Panc1 (cell line): Measurements from ENCODE around the gene FA2H. TPM values are rescaled to one million over a fixed set of nuclear protein-coding genes. Genes with fewer than 3 reads are reported as not detected.
"Not testable (repeated sequence)": the region's sequence is repeated elsewhere in the genome, so short reads cannot be mapped to it uniquely, and the experiment has no call there.

ENCODE experiments used
- ATAC-seq: fragments of 200-7000 bp; cut with Tn5 transposase; 2 replicates; pipeline ENCODE4 v1.9.1; 2020; ENCODE audit warnings: mild to moderate bottlenecking, moderate library complexity
- BruUV-seq: library from RNA; stranded (reverse); fragments of 400-500 nt; replicated peaks from 2 replicates; lab custom pipeline; 2021; lab: Mats Ljungman, UMichigan
- CTCF ChIA-PET: fragments of 300-600 bp; sonication (Branson Sonifier 250); formaldehyde crosslinking; loops from one replicate; lab custom pipeline; 2022; ENCODE audit warnings: antibody characterized with exemption; lab: Charles Lee
- POLR2A ChIA-PET: fragments of 300-600 bp; sonication (Branson Sonifier 250); formaldehyde crosslinking; loops from one replicate; lab custom pipeline; 2022; ENCODE audit warnings: antibody characterized with exemption; lab: Charles Lee
- DNase-seq: peaks from one replicate; pipeline ENCODE4 v3.0.0-alpha.2; 2010; ENCODE audit warnings: low read depth, low spot score
- H3K27ac ChIP-seq: 2 replicates; pipeline ENCODE4 v1.5.1; 2011; ENCODE audit warnings: mild to moderate bottlenecking, low read length, inconsistent platforms
- H3K27me3 ChIP-seq: fragments of 200-500 bp; sonication (Bioruptor generic); 2 replicates; pipeline ENCODE4 v1.6.0; 2014; ENCODE audit warnings: low read length, inconsistent platforms; ENCODE audit not compliant: control insufficient read depth, insufficient read depth
- H3K36me3 ChIP-seq: fragments of 200-500 bp; sonication (Bioruptor generic); 2 replicates; pipeline ENCODE4 v1.5.1; 2014; ENCODE audit warnings: inconsistent platforms, mild to moderate bottlenecking, low read length, moderate library complexity; ENCODE audit not compliant: control insufficient read depth, insufficient read depth
- H3K4me1 ChIP-seq: 2 replicates; pipeline ENCODE4 v1.5.1; 2011; ENCODE audit warnings: inconsistent platforms, mild to moderate bottlenecking, low read length, moderate library complexity; ENCODE audit not compliant: control insufficient read depth, insufficient read depth
- H3K4me3 ChIP-seq, 2 experiments: 2 replicates each; pipeline ENCODE4 v1.5.1; 2011 to 2012; ENCODE audit warnings: low read depth in 2 of 2, low read length in 2 of 2, mild to moderate bottlenecking in 2 of 2, inconsistent platforms in 1 of 2, moderate library complexity in 1 of 2
- H3K9me3 ChIP-seq: fragments of 200-500 bp; sonication (Bioruptor generic); 2 replicates; pipeline ENCODE4 v1.5.1; 2014; ENCODE audit warnings: low read depth, mild to moderate bottlenecking, inconsistent platforms, low read length, moderate library complexity; ENCODE audit not compliant: control insufficient read depth, insufficient read depth
- POLR2AphosphoS5 ChIP-seq: IDR thresholded peaks from 2 replicates; pipeline ENCODE4 v1.6.1; 2012; ENCODE audit warnings: mild to moderate bottlenecking, low read depth, low read length, moderate library complexity
- SIN3A ChIP-seq: IDR thresholded peaks from 2 replicates; pipeline ENCODE4 v1.6.1; 2012; ENCODE audit warnings: low read depth, mild to moderate bottlenecking, low read length, moderate library complexity, borderline replicate concordance; ENCODE audit not compliant: insufficient read depth
- TCF7L2 ChIP-seq: IDR thresholded peaks from 2 replicates; pipeline ENCODE4 v1.6.1; 2011; ENCODE audit warnings: mild to moderate bottlenecking, low read depth, low read length, inconsistent platforms
- in situ Hi-C: cut with HindIII; loops from 2 replicates; pipeline ENCODE4 v1.10.0; 2016; ENCODE audit warnings: low sequenced_read_pairs, low pct_unique_long_range_greater_than_20kb
- intact Hi-C: fragments of 100-400 bp; cut with micrococcal nuclease; formaldehyde crosslinking; loops from one replicate; pipeline ENCODE4 v1.10.0; 2022; ENCODE audit not compliant: unreplicated experiment
- total RNA-seq: library from RNA; stranded (reverse); gene quantifications from one replicate; pipeline ENCODE4 v1.2.1, GENCODE V29; 2021; ENCODE audit not compliant: unreplicated experiment
- TF ChIP-seq, protein P1 (sequence below), 2 experiments: IDR thresholded peaks; 2 replicates each; pipeline ENCODE4 v1.6.1; 2011 to 2012; ENCODE audit warnings: low read depth in 2 of 2, control low read depth in 1 of 2, low read length in 1 of 2, mild to moderate bottlenecking in 1 of 2, moderate library complexity in 1 of 2; ENCODE audit not compliant: insufficient read depth in 1 of 2
- TF ChIP-seq, protein P2 (sequence below): fragments of 450-650 bp; IDR thresholded peaks from 2 replicates; pipeline ENCODE4 v1.5.1; 2017; ENCODE audit warnings: mild to moderate bottlenecking

The FA2H gene
- total RNA-seq, 1 experiment from 2014 or later = 0.15 TPM

DNA sequence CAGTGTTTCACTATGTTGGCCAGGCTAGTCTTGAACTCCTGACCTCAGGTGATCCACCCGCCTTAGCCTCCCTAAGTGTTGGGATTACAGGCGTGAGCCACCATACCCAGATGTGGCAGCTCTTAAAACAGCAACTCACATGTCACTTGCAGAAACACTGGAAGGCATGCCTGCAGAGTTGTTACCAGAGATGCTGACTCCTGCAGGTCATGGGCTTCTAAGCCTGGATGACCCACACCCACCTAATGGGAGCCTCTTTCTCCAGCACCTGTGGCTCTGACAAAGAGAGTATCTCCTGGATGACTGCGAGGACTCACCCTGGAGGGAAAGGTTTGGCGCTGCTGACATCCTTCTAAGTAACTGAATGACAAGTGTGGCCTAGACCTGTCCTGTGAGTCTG, 96.8 kb downstream of the FA2H start:
- no peak overlapping the region for H3K27ac ChIP-seq
- DNase-seq = no peak
- in situ Hi-C loops (no loop called here), intact Hi-C loops (no loop called here)
- no peak for ATAC-seq
- TF ChIP-seq, protein P1, sequence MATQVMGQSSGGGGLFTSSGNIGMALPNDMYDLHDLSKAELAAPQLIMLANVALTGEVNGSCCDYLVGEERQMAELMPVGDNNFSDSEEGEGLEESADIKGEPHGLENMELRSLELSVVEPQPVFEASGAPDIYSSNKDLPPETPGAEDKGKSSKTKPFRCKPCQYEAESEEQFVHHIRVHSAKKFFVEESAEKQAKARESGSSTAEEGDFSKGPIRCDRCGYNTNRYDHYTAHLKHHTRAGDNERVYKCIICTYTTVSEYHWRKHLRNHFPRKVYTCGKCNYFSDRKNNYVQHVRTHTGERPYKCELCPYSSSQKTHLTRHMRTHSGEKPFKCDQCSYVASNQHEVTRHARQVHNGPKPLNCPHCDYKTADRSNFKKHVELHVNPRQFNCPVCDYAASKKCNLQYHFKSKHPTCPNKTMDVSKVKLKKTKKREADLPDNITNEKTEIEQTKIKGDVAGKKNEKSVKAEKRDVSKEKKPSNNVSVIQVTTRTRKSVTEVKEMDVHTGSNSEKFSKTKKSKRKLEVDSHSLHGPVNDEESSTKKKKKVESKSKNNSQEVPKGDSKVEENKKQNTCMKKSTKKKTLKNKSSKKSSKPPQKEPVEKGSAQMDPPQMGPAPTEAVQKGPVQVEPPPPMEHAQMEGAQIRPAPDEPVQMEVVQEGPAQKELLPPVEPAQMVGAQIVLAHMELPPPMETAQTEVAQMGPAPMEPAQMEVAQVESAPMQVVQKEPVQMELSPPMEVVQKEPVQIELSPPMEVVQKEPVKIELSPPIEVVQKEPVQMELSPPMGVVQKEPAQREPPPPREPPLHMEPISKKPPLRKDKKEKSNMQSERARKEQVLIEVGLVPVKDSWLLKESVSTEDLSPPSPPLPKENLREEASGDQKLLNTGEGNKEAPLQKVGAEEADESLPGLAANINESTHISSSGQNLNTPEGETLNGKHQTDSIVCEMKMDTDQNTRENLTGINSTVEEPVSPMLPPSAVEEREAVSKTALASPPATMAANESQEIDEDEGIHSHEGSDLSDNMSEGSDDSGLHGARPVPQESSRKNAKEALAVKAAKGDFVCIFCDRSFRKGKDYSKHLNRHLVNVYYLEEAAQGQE (IDR thresholded peaks at IDR 0.05; ENCODE audit: insufficient read depth in 1 of 2, low read depth in 2 of 2, low read length in 1 of 2) = no peak
- TF ChIP-seq POLR2AphosphoS5 = no peak
- no peak for TF ChIP-seq TCF7L2
- TF ChIP-seq SIN3A = no peak
- TF ChIP-seq, protein P2, sequence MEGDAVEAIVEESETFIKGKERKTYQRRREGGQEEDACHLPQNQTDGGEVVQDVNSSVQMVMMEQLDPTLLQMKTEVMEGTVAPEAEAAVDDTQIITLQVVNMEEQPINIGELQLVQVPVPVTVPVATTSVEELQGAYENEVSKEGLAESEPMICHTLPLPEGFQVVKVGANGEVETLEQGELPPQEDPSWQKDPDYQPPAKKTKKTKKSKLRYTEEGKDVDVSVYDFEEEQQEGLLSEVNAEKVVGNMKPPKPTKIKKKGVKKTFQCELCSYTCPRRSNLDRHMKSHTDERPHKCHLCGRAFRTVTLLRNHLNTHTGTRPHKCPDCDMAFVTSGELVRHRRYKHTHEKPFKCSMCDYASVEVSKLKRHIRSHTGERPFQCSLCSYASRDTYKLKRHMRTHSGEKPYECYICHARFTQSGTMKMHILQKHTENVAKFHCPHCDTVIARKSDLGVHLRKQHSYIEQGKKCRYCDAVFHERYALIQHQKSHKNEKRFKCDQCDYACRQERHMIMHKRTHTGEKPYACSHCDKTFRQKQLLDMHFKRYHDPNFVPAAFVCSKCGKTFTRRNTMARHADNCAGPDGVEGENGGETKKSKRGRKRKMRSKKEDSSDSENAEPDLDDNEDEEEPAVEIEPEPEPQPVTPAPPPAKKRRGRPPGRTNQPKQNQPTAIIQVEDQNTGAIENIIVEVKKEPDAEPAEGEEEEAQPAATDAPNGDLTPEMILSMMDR = no peak
- no peaks in the 10 kb centered on the region for H3K9me3 ChIP-seq
- no peaks in the 10 kb centered on the region for H3K27me3 ChIP-seq
- no peaks in the 10 kb centered on the region for H3K36me3 ChIP-seq
- H3K4me3 ChIP-seq = no peak overlapping the region
- no TSS peak for BruUV-seq
- ChIA-PET POLR2A (no interaction called here), CTCF (no interaction called here)
- H3K4me1 ChIP-seq = no peaks in the 10 kb centered on the region; the same call in 1 of the 2 replicates

DNA sequence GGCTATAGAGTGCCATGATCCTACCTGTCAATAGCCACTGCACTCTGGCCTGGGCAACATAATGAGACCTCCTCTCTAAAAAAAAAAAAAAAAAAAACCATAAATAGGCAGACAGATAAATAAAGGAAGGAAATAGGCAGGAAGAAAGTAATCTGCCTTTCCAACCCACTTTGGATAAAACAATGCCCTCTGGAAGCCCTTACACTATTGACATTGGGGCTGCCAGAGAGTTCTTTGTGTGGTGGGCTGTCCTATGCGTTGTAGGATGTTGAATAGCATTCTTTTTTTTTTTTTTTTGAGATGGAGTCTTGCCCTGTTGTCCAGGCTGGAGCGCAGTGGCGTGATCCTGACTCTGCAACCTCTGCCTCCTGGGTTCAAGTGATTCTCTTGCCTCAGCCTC, 100.7 kb downstream of the FA2H start:
- in situ Hi-C loops = no loop called here
- Histone ChIP-seq H3K36me3 (no peaks in the 10 kb centered on the region), H3K27me3 (no peaks in the 10 kb centered on the region), H3K9me3 (no peaks in the 10 kb centered on the region), H3K4me3 (no peak overlapping the region), H3K4me1 (no peaks in the 10 kb centered on the region), H3K27ac (no peak overlapping the region)
- TF ChIP-seq, protein P1 (IDR thresholded peaks at IDR 0.05; ENCODE audit: insufficient read depth in 1 of 2, low read depth in 2 of 2, low read length in 1 of 2) = no peak
- POLR2A ChIA-PET = no interaction called here
- DNase-seq (no peak), ATAC-seq (no peak)
- intact Hi-C loops = no loop called here
- no TSS peak for BruUV-seq
- CTCF ChIA-PET = no interaction called here

DNA sequence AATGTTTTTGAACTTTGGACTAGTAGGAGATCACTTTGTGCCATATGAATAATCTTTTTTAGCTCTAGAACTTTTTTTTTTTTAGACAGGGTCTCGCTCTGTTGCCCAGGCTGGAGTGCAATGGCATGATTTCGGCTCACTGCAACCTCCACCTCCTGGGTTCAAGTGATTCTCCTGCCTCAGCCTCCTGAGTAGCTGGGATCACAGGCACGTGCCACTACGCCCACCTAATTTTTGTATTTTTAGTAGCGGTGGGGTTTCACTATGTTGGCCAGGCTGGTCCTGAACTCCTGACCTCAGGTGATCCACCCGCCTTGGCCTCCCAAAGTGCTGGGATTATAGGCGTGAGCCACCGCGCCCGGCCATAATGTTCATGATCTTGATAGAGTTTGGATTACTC, 105.7 kb downstream of the FA2H start:
- H3K27me3 ChIP-seq, CTCF ChIA-PET, intact Hi-C loops, BruUV-seq, H3K36me3 ChIP-seq, H3K4me1 ChIP-seq, in situ Hi-C loops, ATAC-seq, DNase-seq, H3K9me3 ChIP-seq, H3K4me3 ChIP-seq, H3K27ac ChIP-seq: not testable (repeated sequence)
- POLR2A ChIA-PET = interaction anchor here (0.6 kb wide), 1 partner anchor 12 kb away, joined by 4 read pairs; no protein-coding TSS in a partner anchor
